GM18499 (cell line): ENCODE data around the gene HSDL2.

Source experiments
- ATAC-seq: cut with Tn5 transposase; IDR thresholded peaks from one replicate; pipeline ENCODE4 v1.9.1; 2021; ENCODE audit warnings: moderate number of reproducible peaks; ENCODE audit not compliant: insufficient read depth, unreplicated experiment

The HSDL2 gene

GRCh38 chr9:112439825-112440224 is 59.9 kb downstream of the HSDL2 start:
- no peak for ATAC-seq

- ATAC-seq = no peak
These were observed 63.3 kb downstream of the HSDL2 start for GRCh38 chr9:112443200-112443599.

- ATAC-seq = no peak
These were observed 63.7 kb downstream of the HSDL2 start for GRCh38 chr9:112443636-112444035.

- ATAC-seq = no peak
These were observed 65.3 kb downstream of the HSDL2 start for GRCh38 chr9:112445196-112445595.

GRCh38 chr9:112446080-112446479 is 66.2 kb downstream of the HSDL2 start:
- ATAC-seq = no peak

GRCh38 chr9:112446526-112446925 is 66.6 kb downstream of the HSDL2 start:
- ATAC-seq = no peak

GRCh38 chr9:112447283-112447761 is 67.4 kb downstream of the HSDL2 start:
- ATAC-seq = no peak

GRCh38 chr9:112462855-112463254 is 82.9 kb downstream of the HSDL2 start:
- ATAC-seq = no peak

- ATAC-seq = no peak
These were observed 85.4 kb downstream of the HSDL2 start for GRCh38 chr9:112465352-112465751.

- no peak for ATAC-seq
These were observed 93.1 kb downstream of the HSDL2 start for GRCh38 chr9:112472996-112473395.

- ATAC-seq = no peak
These were observed 94.1 kb downstream of the HSDL2 start for GRCh38 chr9:112473986-112474385.

GRCh38 chr9:112475318-112475717 is 95.4 kb downstream of the HSDL2 start:
- ATAC-seq = no peak

- ATAC-seq = no peak
These were observed 97.4 kb downstream of the HSDL2 start for GRCh38 chr9:112477330-112477729.

- ATAC-seq = no peak
These were observed 99.3 kb downstream of the HSDL2 start for GRCh38 chr9:112479221-112479620.

GRCh38 chr9:112484607-112485006 is 104.7 kb downstream of the HSDL2 start:
- no peak for ATAC-seq

- no peak for ATAC-seq
These were observed 105.7 kb downstream of the HSDL2 start for GRCh38 chr9:112485574-112485973.

GRCh38 chr9:112486221-112487007 is 106.5 kb downstream of the HSDL2 start, which contains the start of gene KIAA1958:
Gene KIAA1958, plus strand, starts transcription at chr9:112486827. Its CDS starts 87,254 bp downstream, at chr9:112574081.
- ATAC-seq = peak; percentile 62

- peak; percentile 23 for ATAC-seq
These were observed 107.3 kb downstream of the HSDL2 start for GRCh38 chr9:112487008-112487798.

GRCh38 chr9:112487799-112488340 is 108.0 kb downstream of the HSDL2 start:
- ATAC-seq = no peak

GRCh38 chr9:112489039-112489546 is 109.2 kb downstream of the HSDL2 start:
- no peak for ATAC-seq
